ENCODE results near the gene IFNL4.

Gene IFNL4

DNA sequence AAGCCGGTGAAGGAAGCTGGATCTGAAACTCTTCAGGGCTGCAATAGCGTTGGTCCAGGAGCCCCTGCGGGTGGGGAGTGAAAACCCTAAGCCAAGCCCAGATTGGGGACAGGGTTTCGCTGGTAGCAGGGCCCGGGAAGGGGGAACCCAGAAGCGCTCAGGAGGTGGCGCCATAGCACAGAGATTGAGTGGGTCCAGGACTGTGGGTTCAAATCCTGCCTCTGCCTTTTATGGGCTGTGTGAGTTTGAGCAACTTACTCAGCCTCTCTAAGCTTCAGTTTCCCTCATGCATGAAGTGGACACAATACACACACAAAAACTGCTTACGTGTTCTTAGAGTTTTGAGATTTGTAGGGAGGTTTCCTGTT lies 36.3 kb downstream of the IFNL4 start:
- Histone ChIP-seq H3K4me3 (ENCODE audit: low read length, poor library complexity, severe bottlenecking) (no peak overlapping the region), H3K36me3 (ENCODE audit: insufficient read depth, low read length) (no peaks in the 10 kb centered on the region), H3F3A (ENCODE audit: low read depth) (no peaks in the 10 kb centered on the region), H3K79me2 (ENCODE audit: insufficient read depth, low read length) (no peaks in the 10 kb centered on the region), H4K20me1 (ENCODE audit: insufficient read depth, low read length, poor library complexity, severe bottlenecking) (no peaks in the 10 kb centered on the region), H3K9me2 (replicated peaks; ENCODE audit: low read depth, low read length) (no peaks in the 10 kb centered on the region), H2AFZ (ENCODE audit: low read length) (no peak overlapping the region), H3K27me3 (ENCODE audit: insufficient read depth, low read length, poor library complexity, severe bottlenecking) (no peaks in the 10 kb centered on the region), H3K4me1 (ENCODE audit: insufficient read depth, low read length, poor library complexity, severe bottlenecking) (no peaks in the 10 kb centered on the region), H3K9ac (ENCODE audit: low read depth, low read length, poor library complexity, severe bottlenecking) (no peak overlapping the region), H3K4me2 (ENCODE audit: low read depth, low read length, poor library complexity, severe bottlenecking) (no peak overlapping the region), H3K9me3 (ENCODE audit: insufficient read depth, low read depth, low read length) (no peaks in the 10 kb centered on the region)
- TF ChIP-seq, protein P1, sequence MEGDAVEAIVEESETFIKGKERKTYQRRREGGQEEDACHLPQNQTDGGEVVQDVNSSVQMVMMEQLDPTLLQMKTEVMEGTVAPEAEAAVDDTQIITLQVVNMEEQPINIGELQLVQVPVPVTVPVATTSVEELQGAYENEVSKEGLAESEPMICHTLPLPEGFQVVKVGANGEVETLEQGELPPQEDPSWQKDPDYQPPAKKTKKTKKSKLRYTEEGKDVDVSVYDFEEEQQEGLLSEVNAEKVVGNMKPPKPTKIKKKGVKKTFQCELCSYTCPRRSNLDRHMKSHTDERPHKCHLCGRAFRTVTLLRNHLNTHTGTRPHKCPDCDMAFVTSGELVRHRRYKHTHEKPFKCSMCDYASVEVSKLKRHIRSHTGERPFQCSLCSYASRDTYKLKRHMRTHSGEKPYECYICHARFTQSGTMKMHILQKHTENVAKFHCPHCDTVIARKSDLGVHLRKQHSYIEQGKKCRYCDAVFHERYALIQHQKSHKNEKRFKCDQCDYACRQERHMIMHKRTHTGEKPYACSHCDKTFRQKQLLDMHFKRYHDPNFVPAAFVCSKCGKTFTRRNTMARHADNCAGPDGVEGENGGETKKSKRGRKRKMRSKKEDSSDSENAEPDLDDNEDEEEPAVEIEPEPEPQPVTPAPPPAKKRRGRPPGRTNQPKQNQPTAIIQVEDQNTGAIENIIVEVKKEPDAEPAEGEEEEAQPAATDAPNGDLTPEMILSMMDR (conservative IDR thresholded peaks at IDR 0.05; ENCODE audit: low read length) = peak; percentile 85
- no peak for TF ChIP-seq EZH2phosphoT487 (IDR thresholded peaks at IDR 0.05; ENCODE audit: borderline replicate concordance)

- Histone ChIP-seq H3K9me3 (ENCODE audit: insufficient read depth, low read depth, low read length) (no peaks in the 10 kb centered on the region), H3K4me1 (ENCODE audit: insufficient read depth, low read length, poor library complexity, severe bottlenecking) (no peaks in the 10 kb centered on the region), H3K27me3 (ENCODE audit: insufficient read depth, low read length, poor library complexity, severe bottlenecking) (no peaks in the 10 kb centered on the region), H3F3A (ENCODE audit: low read depth) (no peaks in the 10 kb centered on the region), H3K36me3 (ENCODE audit: insufficient read depth, low read length) (no peaks in the 10 kb centered on the region), H3K9ac (ENCODE audit: low read depth, low read length, poor library complexity, severe bottlenecking) (no peak overlapping the region), H2AFZ (ENCODE audit: low read length) (no peak overlapping the region), H3K9me2 (replicated peaks; ENCODE audit: low read depth, low read length) (no peaks in the 10 kb centered on the region), H3K79me2 (ENCODE audit: insufficient read depth, low read length) (no peaks in the 10 kb centered on the region), H3K4me2 (ENCODE audit: low read depth, low read length, poor library complexity, severe bottlenecking) (no peak overlapping the region), H4K20me1 (ENCODE audit: insufficient read depth, low read length, poor library complexity, severe bottlenecking) (no peaks in the 10 kb centered on the region), H3K4me3 (ENCODE audit: low read length, poor library complexity, severe bottlenecking) (no peak overlapping the region)
- TF ChIP-seq EZH2phosphoT487 (IDR thresholded peaks at IDR 0.05; ENCODE audit: borderline replicate concordance) = no peak
- TF ChIP-seq, protein P1 (conservative IDR thresholded peaks at IDR 0.05; ENCODE audit: low read length) = no peak
These were observed 36.8 kb downstream of the IFNL4 start for GRCh38 chr19:39211731-39212374.

- H3K79me2 ChIP-seq (ENCODE audit: insufficient read depth, low read length) = no peaks in the 10 kb centered on the region
- H3K4me1 ChIP-seq (ENCODE audit: insufficient read depth, low read length, poor library complexity, severe bottlenecking) = no peaks in the 10 kb centered on the region
- H3K27me3 ChIP-seq (ENCODE audit: insufficient read depth, low read length, poor library complexity, severe bottlenecking) = no peaks in the 10 kb centered on the region
- H3K9me2 ChIP-seq (replicated peaks; ENCODE audit: low read depth, low read length) = no peaks in the 10 kb centered on the region
- no peaks in the 10 kb centered on the region for H3F3A ChIP-seq (ENCODE audit: low read depth)
- H3K4me3 ChIP-seq (ENCODE audit: low read length, poor library complexity, severe bottlenecking) = no peak overlapping the region
- H3K9me3 ChIP-seq (ENCODE audit: insufficient read depth, low read depth, low read length) = no peaks in the 10 kb centered on the region
- H3K4me2 ChIP-seq (ENCODE audit: low read depth, low read length, poor library complexity, severe bottlenecking) = no peak overlapping the region
- no peak for TF ChIP-seq EZH2phosphoT487 (IDR thresholded peaks at IDR 0.05; ENCODE audit: borderline replicate concordance)
- TF ChIP-seq, protein P1 (conservative IDR thresholded peaks at IDR 0.05; ENCODE audit: low read length) = no peak
- H2AFZ ChIP-seq (ENCODE audit: low read length) = no peak overlapping the region
- no peaks in the 10 kb centered on the region for H4K20me1 ChIP-seq (ENCODE audit: insufficient read depth, low read length, poor library complexity, severe bottlenecking)
- no peaks in the 10 kb centered on the region for H3K36me3 ChIP-seq (ENCODE audit: insufficient read depth, low read length)
- no peak overlapping the region for H3K9ac ChIP-seq (ENCODE audit: low read depth, low read length, poor library complexity, severe bottlenecking)
These were observed 39.5 kb downstream of the IFNL4 start for GRCh38 chr19:39209196-39209595.
